GM21381 (cell line): Measurements from ENCODE around the gene SOX5.
"Not testable (repeated sequence)": the region's sequence is repeated elsewhere in the genome, so short reads cannot be mapped to it uniquely, and the experiment has no call there.

Experiments
- ATAC-seq: cut with Tn5 transposase; IDR thresholded peaks from one replicate; pipeline ENCODE4 v1.9.1; 2021; ENCODE audit warnings: mild to moderate bottlenecking, moderate library complexity; ENCODE audit not compliant: unreplicated experiment

The SOX5 gene

DNA sequence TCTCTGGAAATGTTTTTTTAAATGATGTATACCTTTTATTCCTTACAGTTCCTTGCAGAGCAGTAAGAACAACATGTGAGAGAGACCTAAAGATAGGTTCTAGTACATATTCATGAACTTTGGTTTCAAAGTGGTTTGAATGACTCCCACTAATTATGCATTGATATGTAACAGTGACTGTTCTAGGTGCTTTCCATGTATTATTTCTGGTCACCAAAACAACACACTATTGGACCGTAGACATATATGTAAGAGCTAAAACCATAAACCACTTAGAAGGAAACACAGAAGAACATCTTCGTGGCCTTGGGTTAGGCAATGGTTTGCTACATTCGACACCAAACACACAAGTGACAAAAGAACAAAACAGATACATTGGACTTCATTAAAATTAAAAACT lies 37.9 kb downstream of the SOX5 start:
- ATAC-seq: no peak

DNA sequence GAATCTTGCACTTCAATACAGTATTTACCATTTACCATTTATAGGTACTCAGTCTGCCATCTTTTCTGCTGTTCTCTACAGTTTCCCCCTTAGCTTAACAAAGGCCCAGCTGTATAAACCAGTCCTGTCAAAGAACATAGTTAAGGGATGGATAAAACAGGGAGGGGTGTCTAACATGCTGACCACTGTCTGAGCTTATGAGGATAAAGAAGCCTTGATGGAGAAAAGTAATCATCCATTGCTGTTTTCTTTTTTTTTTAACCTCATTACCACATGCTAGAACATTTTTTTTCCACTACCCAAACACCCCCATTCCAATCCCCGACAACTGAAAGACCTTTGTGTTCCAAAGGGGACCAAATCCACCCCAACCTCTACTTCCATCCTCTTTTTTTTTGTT lies 39.9 kb downstream of the SOX5 start:
- no peak for ATAC-seq

DNA sequence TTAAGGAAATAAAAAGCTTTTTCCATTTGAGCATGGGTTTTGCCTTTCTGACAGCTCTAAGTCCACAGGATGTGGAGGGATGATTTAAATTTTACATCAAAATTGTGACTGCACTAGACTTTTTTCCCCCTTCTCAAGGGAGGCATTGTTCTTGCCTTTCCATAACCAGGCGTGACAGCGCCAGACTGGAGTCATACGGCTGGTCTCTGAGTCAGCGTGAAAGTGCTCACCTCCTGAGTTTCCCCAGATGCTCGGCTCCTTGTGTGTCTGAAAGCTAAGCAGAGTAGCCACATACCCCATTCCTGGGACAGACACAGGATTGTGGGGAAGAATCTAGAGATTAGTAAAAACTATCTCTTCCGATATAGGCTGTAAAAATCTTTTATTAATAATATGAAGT lies 43.1 kb downstream of the SOX5 start:
- no peak for ATAC-seq

DNA sequence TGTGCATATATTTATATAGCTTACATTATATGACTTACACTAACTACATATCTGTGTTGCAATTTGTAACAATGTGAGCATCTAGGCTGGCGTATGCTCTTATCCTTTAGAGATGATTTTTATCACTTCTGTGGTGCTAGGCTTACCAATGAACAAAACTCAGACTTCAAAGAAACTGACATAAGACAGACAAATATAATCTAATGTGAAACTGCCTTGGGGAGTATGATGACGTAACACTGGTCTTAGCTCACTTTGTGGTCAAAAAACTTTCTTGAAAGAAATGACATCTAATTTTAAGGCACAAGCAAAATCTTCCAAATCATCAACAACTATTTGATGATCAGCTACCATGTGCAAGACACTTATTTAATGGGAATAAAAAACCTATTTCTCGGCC lies 50.0 kb downstream of the SOX5 start:
- ATAC-seq: no peak

DNA sequence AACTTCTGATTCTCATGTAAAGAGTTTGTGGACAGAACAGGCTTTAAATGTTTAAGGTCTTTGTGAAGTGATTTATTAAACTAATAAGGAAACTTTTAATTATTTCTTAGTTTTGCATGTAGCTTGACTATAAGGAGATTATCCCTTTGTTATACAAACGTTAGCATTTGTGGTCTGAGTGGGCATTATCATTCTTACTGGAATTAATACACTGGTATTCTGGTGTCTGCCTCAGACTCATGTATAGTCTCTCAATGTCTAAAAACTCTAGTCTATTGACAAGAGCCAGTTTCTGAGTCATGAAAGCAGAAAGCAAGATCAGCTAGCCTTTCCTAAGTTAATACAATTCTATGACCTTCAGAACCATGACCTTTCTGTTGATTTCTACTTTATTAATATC lies 51.3 kb downstream of the SOX5 start:
- ATAC-seq: no peak

DNA sequence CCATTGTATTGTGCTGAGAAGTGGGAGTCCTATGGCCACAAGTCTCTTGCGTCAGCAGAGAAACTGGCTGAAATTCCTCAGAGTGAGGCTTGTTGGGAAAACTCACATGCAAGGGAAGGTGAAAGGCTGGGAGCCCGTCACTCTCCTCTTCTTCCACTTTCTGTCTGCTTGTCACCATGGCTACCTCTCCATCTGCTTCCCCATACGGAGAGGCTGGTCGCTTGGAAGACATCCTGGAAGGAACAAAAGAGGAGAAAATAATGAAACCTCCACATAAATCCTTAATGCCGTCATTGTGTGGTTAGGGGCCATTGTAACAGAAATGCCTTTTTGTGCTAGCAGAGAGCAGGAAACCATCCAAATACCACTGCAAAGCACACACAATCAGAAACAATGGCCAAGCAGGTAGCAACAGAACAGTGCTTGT lies 53.7 kb downstream of the SOX5 start:
- ATAC-seq: no peak

DNA sequence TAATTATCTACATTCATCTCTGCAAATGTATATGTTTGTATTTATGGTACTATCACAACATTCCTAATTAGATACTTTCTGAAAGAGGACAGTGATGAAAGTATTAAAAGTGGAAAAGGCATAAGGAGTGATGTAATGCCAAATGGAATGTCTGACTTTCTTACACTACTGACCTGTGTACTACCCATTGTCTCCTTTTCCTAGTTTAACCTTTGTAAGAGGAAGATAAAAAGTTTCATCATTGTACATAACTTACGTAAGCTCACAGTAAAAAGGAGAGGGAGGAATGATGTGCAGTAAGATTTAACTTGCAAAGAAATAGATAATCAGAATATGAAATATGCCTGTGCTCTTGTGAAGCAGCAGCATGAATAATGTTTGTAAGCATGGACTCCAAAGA lies 55.9 kb downstream of the SOX5 start:
- ATAC-seq: no peak

DNA sequence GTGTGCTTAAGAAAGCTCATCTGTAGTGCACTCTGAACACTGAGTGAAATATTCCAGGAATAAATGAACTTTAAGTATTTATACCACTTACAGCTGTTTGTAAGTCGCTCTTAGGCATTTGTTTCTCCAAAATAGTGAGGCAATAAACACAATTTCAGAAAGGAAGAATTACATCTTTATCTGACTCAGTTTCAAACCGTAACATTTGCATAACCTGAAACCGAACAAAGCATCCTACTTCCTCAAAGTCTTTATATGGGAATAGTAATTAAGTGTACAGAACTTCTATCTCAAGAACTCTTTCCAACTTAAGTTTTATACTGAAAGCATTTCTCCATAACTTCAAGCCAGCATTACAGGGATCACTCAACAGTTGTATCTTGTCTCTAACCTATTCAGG lies 58.4 kb downstream of the SOX5 start:
- ATAC-seq: no peak

DNA sequence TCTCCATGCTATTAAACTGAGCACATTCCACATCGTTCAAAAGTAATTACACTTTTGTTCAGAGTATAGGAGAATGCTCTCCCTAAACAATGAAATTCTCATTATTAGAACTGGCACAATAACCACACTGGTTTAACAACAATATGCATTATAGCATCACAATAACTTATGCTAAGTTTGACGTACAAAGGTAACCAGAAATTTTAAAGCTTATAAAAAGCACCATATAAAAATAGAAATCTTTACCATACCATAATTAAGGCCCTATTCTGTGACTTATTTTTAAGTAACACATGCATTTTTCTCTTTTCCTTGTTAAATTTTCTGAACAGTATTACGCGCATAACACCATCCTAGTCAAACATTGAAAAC lies 60.4 kb downstream of the SOX5 start:
- ATAC-seq: no peak

DNA sequence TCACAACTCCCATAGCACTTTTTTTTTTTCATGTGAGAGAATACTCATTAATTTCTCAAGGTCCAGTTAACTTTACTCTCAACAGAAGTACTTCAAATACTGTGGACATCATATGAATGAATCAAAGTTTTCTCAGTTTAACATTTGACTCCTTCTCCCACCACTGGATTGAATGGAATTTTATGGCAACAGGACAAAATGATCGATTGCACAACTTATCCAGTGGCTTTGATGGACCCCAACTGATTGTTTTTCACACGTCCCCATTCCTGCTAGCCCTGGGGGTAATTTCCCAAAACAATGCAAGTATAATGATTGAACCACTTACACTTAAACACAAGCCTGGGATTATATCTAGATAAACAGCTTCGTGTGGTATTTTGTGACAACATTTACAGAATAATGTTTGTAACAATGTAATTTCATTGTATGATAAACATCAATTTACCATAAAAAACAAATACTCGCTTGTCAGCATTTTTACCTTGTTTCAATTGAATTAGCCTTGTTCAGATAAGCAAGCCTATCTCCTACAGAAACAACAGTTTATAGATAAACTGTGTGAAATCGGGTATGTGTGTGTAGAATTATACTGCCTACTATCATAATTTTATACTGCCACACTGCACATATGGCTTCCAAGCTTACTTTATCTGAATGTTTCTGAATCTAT lies 60.9 kb downstream of the SOX5 start:
- no peak for ATAC-seq

DNA sequence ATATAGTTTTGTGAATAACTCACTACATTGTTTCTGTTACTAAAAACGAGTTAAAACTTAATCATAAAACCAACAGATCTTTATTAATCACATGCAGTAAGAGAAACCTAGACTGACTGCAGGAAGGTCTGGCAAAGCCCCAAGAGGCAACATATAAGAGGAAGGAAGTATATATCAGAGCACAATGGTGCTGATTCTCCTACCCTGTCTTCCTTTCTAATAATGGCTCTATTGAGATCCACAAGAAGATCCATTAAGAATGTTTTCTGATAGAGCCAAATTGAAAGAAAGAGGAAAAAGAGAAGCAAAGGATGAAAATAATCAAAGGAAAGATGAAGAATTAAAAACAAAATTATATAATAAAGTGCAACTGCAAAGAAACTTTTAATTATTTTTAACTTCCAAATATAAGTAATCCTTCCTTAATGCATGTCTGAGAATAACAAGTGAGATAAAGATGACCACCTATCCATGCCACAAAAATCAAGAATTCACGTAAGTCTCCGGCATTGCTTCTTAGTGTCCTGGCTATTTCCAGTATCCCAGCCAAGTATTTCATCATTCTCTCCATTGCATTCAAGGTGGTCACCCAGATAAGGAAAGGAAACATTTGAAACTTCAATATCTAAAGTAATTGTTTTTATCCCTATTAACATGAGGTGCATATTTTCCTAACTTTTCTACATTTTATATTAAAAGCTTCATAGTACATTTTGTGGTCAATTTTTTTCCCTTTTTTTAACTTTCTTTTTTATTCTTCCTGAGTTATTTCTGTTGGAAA lies 62.2 kb downstream of the SOX5 start:
- ATAC-seq: no peak

DNA sequence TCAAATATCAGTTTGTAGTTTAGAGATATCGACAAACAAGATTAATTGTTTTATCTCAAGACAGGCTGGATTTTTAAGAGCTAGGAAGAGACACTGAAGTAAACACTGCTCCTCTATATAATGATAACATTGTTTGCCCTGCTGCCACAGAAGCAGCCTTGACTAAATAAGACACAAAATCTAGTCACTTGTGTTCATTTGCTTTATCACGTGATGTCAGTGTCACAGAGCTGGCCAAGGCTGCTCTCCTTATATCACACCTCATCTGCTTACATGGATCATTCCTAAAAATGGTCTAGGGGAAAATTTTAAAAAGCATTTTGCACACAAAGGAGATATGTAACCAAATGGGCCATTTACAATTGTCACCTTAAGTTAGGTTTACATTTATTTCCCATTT lies 64.1 kb downstream of the SOX5 start:
- ATAC-seq: no peak

DNA sequence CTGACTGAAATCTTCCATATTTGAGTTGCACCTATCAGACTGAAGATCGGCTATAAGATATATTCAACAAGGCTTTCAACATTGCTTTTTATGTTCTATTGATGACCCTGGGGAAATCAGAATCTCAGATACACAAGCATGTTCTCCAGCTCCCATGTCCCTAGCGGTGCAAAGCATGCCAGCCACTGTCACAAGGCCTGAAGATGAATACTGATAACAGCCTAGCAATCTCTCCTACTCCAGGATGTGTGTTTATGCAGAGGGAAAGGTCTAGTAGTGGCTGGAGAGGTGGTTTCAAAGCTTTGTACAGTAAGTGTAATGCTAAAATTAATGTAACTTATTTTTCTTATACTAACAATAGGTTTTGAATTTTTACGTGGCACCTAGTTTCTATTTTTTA lies 64.6 kb downstream of the SOX5 start:
- no peak for ATAC-seq

DNA sequence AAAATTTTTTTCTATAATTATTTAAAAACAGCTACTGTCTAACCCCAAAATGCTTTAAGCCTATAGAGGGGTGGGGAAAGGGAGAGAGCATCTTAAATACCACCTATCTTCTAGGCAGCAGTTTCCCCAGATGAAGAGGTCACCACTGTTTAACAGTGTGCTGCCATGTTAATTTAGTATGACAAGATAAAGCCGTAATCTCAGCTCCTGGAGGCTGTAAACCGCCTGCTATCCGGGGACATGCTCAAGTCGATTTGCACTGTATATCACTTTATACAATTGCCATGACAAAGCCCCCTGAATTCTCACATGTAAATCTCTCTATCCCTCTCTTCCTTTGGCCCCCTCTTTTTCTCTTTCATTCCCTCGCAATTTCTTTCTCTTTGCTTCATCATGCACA lies 68.5 kb downstream of the SOX5 start:
- no peak for ATAC-seq

DNA sequence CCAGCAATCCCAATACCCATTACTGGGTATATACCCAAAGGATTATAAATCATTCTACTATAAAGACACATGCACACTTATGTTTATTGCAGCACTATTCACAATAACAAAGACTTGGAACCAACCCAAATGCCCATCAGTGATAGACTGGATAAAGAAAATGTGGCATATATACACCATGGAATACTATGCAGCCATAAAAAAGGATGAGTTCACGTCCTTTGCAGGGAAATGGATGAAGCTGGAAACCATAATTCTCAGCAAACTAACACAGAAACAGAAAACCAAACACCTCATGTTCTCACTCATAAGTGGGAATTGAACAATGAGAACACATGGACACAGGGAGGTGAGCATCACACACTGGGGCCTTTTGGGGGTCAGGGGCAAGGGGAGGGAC lies 72.9 kb downstream of the SOX5 start:
- not testable (repeated sequence) for ATAC-seq

DNA sequence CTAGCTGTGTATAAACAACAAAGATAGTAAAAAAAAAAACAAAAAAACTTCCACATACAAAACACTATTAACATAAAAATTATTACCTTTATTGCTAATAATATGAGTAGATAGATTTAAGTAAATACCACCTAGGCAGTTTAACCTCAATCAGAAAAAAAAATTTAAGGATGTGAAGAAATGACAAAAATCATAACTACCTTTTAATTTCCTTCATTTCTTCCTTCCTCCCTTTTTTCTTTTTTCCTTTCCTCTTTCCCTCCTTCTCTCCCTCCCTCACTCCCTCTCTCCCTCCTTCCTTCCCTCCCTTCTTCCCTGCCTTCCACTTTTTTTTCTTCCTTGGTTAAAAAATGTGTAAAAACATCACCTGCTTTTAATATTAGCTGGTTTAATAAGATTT lies 81.7 kb downstream of the SOX5 start:
- no peak for ATAC-seq

DNA sequence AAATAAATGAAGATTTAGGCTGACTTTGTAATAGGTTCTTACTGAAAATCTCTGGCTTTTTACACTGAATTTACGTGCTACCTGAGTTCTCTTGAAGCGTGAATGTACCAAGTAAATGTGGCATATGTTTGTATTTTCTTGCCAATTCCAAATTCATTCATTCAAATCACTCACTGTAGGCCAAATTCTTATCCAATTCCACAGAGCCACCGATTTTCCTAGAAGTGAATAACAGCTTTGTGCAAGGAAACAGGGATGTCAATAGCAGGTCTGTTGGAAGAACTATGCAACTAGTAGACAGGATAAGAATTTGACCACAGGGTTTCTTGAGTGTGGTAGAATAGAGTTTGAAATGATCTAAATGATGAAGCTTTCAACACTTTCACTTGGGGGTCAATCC lies 86.8 kb downstream of the SOX5 start:
- no peak for ATAC-seq

DNA sequence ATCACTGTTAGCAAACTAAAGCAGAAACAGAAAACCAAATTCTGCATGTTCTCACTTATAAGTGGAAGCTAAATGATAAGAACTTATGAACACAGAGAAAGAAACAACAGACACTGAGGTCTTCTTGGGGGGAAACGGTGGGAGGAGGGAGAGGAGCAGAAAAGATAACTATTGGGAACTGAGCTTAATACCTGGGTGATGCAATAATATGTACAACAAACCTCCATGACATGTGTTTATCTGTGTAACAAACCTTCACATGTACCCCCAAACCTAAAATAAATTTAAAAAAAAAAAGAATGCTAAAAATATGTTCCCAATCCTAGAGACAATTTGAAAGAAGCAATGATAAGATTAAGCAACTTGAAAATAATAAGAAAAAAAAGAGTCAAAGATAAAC lies 89.5 kb downstream of the SOX5 start:
- no peak for ATAC-seq

DNA sequence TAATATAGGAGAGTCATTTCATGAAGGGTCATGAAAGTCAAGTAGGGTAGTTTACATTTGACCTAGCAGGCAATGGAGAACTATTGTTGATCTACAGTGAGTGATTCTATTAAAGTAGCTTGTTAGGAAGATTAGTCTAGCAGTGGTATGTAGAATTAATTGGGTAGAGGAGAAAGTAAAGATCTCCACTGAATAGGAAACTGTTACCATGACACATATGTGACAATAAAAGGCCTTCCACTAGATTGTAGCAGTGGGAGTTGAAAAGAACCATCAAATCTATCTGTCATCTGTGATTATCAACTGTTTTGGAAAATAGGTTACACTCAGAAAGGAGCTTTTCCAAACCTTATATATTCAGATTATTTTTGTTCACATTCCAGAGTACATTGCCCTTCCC lies 92.3 kb downstream of the SOX5 start:
- no peak for ATAC-seq

DNA sequence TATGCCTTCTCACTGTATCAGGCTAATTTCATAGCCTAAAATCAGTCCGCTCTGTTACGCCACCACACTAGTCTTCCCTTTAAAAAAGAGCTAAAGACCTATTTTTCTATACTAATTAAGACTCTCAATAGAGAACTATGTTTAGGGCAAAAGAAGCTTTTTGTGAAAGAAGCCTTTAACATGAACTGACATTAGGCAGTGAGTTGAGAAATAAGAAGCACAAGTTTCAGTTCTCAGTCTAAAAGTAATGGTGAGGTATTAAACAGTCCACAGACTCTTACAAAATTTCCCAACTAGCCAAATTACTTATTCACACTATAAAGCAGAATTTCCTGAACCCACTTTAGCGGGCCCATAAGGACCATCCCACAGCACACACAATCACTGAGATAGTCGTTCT lies 93.7 kb downstream of the SOX5 start:
- no peak for ATAC-seq

DNA sequence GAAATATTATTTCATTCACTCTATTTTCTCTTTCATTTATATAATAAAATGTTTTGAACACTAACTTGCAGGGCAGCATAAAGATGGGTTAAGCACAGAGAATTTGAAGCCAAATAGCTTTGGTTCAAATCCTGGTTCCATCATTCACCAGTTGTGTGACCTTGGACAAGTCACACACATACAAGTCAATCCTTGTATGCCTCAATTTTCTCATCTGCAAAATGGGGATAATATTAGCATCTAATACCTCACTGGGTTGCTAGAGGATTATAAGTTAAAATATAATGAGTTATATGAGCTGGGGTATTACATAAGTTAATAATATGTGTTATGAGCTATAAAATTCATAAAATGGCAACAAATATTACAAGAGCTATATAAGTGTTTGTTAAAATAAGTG lies 94.9 kb downstream of the SOX5 start:
- no peak for ATAC-seq

DNA sequence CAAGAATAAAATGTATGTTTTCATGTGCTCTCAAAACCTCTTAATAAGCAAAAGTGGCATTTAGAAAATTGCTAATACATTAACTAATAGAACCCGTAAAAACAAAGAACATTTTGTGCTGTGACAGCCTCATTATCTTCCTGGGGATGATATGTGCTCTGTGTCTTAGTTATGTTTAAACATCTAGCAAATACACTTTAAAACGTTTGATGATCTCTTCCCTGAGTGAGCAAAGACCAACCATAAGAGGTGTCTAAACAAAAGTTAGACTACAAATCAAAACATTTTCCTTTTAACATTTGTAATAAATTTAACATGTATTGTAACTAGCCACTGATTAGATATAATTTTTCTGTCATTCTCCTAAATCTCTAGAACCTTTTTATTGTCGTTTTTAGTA lies 95.8 kb downstream of the SOX5 start:
- ATAC-seq: no peak

DNA sequence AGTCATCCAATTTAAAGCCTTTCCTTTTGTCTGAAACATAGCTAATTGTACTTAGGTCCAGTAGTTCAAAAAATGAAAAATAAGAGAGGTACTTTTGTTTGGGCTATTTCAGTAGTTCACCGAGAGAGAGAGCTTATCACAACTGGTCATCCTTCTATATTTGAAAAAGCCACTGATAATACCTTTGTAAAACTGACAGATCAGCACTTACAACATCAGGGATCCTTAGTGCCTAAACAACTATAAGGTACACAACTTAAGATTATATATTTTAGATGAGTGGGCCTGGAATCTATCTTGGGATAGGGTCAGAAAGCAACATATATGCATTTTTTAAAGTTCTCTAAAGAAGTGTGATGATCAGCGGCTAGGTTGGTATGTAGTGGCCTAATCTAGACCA lies 97.9 kb downstream of the SOX5 start:
- no peak for ATAC-seq
